ENCODE results near the gene ZSWIM7.

ZSWIM7 gene

GRCh38 chr17:15928286-15928785 is 71.2 kb downstream of the ZSWIM7 start:
- DNase-seq: no peak
